H9 (cell line): ENCODE results near the gene TMEM222. TPM values are rescaled to one million over a fixed set of nuclear protein-coding genes. Genes with fewer than 3 reads are reported as not detected.

Source experiments
- DNase-seq: peaks from one replicate; pipeline ENCODE4 v3.0.0-alpha.2; 2017
- H2AFZ ChIP-seq: one replicate; pipeline ENCODE4 v1.6.1; 2013; ENCODE audit warnings: mild to moderate bottlenecking, low read length, control low read depth, moderate library complexity
- H2AK5ac ChIP-seq: 2 replicates; pipeline ENCODE4 v1.6.1; 2013; ENCODE audit warnings: low read length, control low read depth, mixed read lengths; ENCODE audit not compliant: insufficient read length
- H2BK120ac ChIP-seq: one replicate; pipeline ENCODE4 v1.6.1; 2013; ENCODE audit warnings: low read depth, mild to moderate bottlenecking, low read length, control low read depth, inconsistent platforms; ENCODE audit not compliant: poor library complexity, severe bottlenecking
- H2BK12ac ChIP-seq: 2 replicates; pipeline ENCODE4 v1.6.1; 2013; ENCODE audit warnings: low read length, control low read depth, mixed read lengths, low read depth; ENCODE audit not compliant: insufficient read length
- H2BK15ac ChIP-seq: 2 replicates; pipeline ENCODE4 v1.6.1; 2013; ENCODE audit warnings: low read depth, low read length, control low read depth
- H2BK20ac ChIP-seq: one replicate; pipeline ENCODE4 v1.6.1; 2013; ENCODE audit warnings: low read depth, mild to moderate bottlenecking, low read length, control low read depth, inconsistent platforms; ENCODE audit not compliant: poor library complexity, severe bottlenecking
- H2BK5ac ChIP-seq: 2 replicates; pipeline ENCODE4 v1.6.1; 2013; ENCODE audit warnings: low read length, control low read depth, mixed read lengths; ENCODE audit not compliant: insufficient read length
- H3K14ac ChIP-seq: 2 replicates; pipeline ENCODE4 v1.6.1; 2013; ENCODE audit warnings: low read length, control low read depth; ENCODE audit not compliant: insufficient read depth
- H3K18ac ChIP-seq: 2 replicates; pipeline ENCODE4 v1.6.1; 2013; ENCODE audit warnings: low read depth, mild to moderate bottlenecking, mixed read lengths, low read length, control low read depth; ENCODE audit not compliant: insufficient read length
- H3K23ac ChIP-seq: 2 replicates; pipeline ENCODE4 v1.6.1; 2013; ENCODE audit warnings: low read length, control low read depth, mixed read lengths, low read depth; ENCODE audit not compliant: insufficient read length
- H3K23me2 ChIP-seq: 2 replicates; pipeline ENCODE4 v1.6.1; 2013; ENCODE audit warnings: low read depth, mild to moderate bottlenecking, mixed read lengths, low read length, control low read depth; ENCODE audit not compliant: insufficient read length, poor library complexity, severe bottlenecking
- H3K27ac ChIP-seq: 2 replicates; pipeline ENCODE4 v1.5.1; 2013; ENCODE audit warnings: low read length, control low read depth, mixed read lengths, low read depth; ENCODE audit not compliant: insufficient read length
- H3K27me3 ChIP-seq: 2 replicates; pipeline ENCODE4 v1.6.1; 2013; ENCODE audit warnings: low read length, control low read depth, inconsistent platforms; ENCODE audit not compliant: insufficient read depth
- H3K4ac ChIP-seq: 2 replicates; pipeline ENCODE4 v1.6.1; 2013; ENCODE audit warnings: low read depth, mild to moderate bottlenecking, control low read depth, inconsistent platforms, low read length, moderate library complexity
- H3K4me1 ChIP-seq: 2 replicates; pipeline ENCODE4 v1.6.1; 2013; ENCODE audit warnings: low read length, control low read depth, inconsistent platforms; ENCODE audit not compliant: insufficient read depth
- H3K4me2 ChIP-seq: 2 replicates; pipeline ENCODE4 v1.6.1; 2013; ENCODE audit warnings: low read length, control low read depth, mixed read lengths; ENCODE audit not compliant: insufficient read length, insufficient read depth
- H3K56ac ChIP-seq: 2 replicates; pipeline ENCODE4 v1.6.1; 2013; ENCODE audit warnings: low read depth, mild to moderate bottlenecking, mixed read lengths, low read length, control low read depth; ENCODE audit not compliant: insufficient read length
- H3K79me1 ChIP-seq: 2 replicates; pipeline ENCODE4 v1.6.1; 2013; ENCODE audit warnings: low read depth, mild to moderate bottlenecking, moderate library complexity, low read length, control low read depth, inconsistent platforms; ENCODE audit not compliant: insufficient read depth, poor library complexity, severe bottlenecking
- H3K79me2 ChIP-seq: 2 replicates; pipeline ENCODE4 v1.6.1; 2013; ENCODE audit warnings: low read length, control low read depth, inconsistent platforms; ENCODE audit not compliant: insufficient read depth
- H3K9ac ChIP-seq: 2 replicates; pipeline ENCODE4 v1.6.1; 2013; ENCODE audit warnings: low read length, control low read depth, mixed read lengths; ENCODE audit not compliant: insufficient read length; ENCODE audit errors: extremely low read depth
- H3K9me3 ChIP-seq: one replicate; pipeline ENCODE4 v1.6.1; 2013; ENCODE audit warnings: low read depth, low read length, inconsistent platforms; ENCODE audit not compliant: control insufficient read depth
- H3T11ph ChIP-seq: one replicate; pipeline ENCODE4 v1.6.1; 2013; ENCODE audit warnings: mild to moderate bottlenecking, low read length, control low read depth, inconsistent platforms
- H4K20me1 ChIP-seq: one replicate; pipeline ENCODE4 v1.6.1; 2013; ENCODE audit not compliant: control insufficient read depth, insufficient read length, insufficient read depth
- H4K5ac ChIP-seq: 2 replicates; pipeline ENCODE4 v1.6.1; 2013; ENCODE audit warnings: low read depth, mild to moderate bottlenecking, mixed read lengths, low read length, control low read depth; ENCODE audit not compliant: insufficient read length
- H4K8ac ChIP-seq: replicated peaks from 2 replicates; pipeline ENCODE4 v1.6.1; 2013; ENCODE audit warnings: low read length, control low read depth, mixed read lengths, low read depth; ENCODE audit not compliant: insufficient read length
- H4K91ac ChIP-seq: 2 replicates; pipeline ENCODE4 v1.6.1; 2013; ENCODE audit warnings: low read depth, mild to moderate bottlenecking, moderate library complexity, mixed read lengths, low read length, control low read depth; ENCODE audit not compliant: insufficient read length
- H3K27ac Mint-ChIP-seq, 3 experiments: 2 replicates in 2 of 3; 3 replicates in 1 of 3; pipeline ENCODE4 v1.8.0; 2020 to 2021; ENCODE audit warnings: mixed read lengths in 3 of 3, mild to moderate bottlenecking in 1 of 3, moderate library complexity in 1 of 3
- H3K27me3 Mint-ChIP-seq: 2 replicates; pipeline ENCODE4 v1.8.0; 2021; ENCODE audit warnings: low read depth, mild to moderate bottlenecking, moderate library complexity, mixed read lengths
- H3K36me3 Mint-ChIP-seq, 3 experiments: 2 replicates in 2 of 3; 3 replicates in 1 of 3; pipeline ENCODE4 v1.8.0; 2020 to 2021; ENCODE audit warnings: low read depth in 3 of 3, mixed read lengths in 3 of 3; ENCODE audit not compliant: insufficient read depth in 1 of 3
- H3K4me1 Mint-ChIP-seq, 2 experiments: 2 replicates each; pipeline ENCODE4 v1.8.0; 2020; ENCODE audit warnings: mixed read lengths in 2 of 2
- H3K4me3 Mint-ChIP-seq, 2 experiments: 2 replicates in 1 of 2; 3 replicates in 1 of 2; pipeline ENCODE4 v1.8.0; 2020 to 2021; ENCODE audit warnings: mild to moderate bottlenecking in 2 of 2, mixed read lengths in 2 of 2, moderate library complexity in 1 of 2
- H3K9me3 Mint-ChIP-seq, 2 experiments: 2 replicates in 1 of 2; 3 replicates in 1 of 2; pipeline ENCODE4 v1.8.0; 2020; ENCODE audit warnings: mild to moderate bottlenecking in 2 of 2, mixed read lengths in 2 of 2, moderate library complexity in 1 of 2
- WGBS: extraction: QIAGEN DNeasy Blood & Tissue Kit; methylation state at CpG from one replicate; pipeline ENCODE4 v1.1.7; 2013; ENCODE audit warnings: missing lambda C conversion rate, low lambda C conversion rate, mixed read lengths; ENCODE audit not compliant: insufficient read length; ENCODE audit errors: extremely low coverage; 5-methylcytosine and 5-hydroxymethylcytosine counted together
- total RNA-seq: library from RNA; stranded (reverse); gene quantifications from 2 replicates; pipeline ENCODE4 v1.2.1, GENCODE V29; 2021
- TF ChIP-seq, protein P1 (sequence below): fragments of 200-600 bp; sonication (generic); conservative IDR thresholded peaks from 3 replicates; pipeline ENCODE4 v1.8.0; 2021; ENCODE audit warnings: antibody characterized with exemption, mild to moderate bottlenecking

The TMEM222 gene
- total RNA-seq, 1 experiment from 2014 or later, result 36.8 TPM

DNA sequence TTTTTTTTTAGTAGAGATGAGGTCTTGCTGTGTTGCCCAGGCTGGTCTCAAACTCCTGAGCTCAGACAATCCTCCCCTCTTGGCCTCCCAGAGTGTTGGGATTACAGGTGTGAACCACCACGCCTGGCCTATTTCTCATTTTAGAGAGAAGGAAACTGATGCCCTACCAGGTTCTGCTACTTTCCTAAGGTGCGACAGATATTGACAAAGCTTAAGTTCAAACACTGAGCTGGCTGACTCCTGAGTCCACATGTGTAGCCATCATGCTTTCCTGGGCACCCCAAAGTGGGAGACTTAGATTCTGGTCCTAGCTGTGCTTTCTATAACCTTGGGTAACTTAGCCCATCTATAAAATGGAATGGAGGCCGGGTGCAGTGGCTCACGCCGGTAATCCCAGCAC is 5.1 kb upstream of the TMEM222 start:
- H3K4ac ChIP-seq, result no peak overlapping the region
- no peak overlapping the region for H2BK15ac ChIP-seq
- H4K20me1 ChIP-seq, result no peaks in the 10 kb centered on the region
- no peak overlapping the region for H3K9ac ChIP-seq
- H2BK5ac ChIP-seq, result no peak overlapping the region
- H3K14ac ChIP-seq, result no peak overlapping the region
- no peak overlapping the region for H3K18ac ChIP-seq
- H3K36me3 Mint-ChIP-seq, result no peaks in the 10 kb centered on the region
- H3K27ac Mint-ChIP-seq, result no peak overlapping the region
- H3K27me3 Mint-ChIP-seq, result peaks cover 13% of the 10 kb centered on the region
- H2BK20ac ChIP-seq, result no peak overlapping the region
- H2AFZ ChIP-seq, result no peak overlapping the region
- TF ChIP-seq, protein P1, sequence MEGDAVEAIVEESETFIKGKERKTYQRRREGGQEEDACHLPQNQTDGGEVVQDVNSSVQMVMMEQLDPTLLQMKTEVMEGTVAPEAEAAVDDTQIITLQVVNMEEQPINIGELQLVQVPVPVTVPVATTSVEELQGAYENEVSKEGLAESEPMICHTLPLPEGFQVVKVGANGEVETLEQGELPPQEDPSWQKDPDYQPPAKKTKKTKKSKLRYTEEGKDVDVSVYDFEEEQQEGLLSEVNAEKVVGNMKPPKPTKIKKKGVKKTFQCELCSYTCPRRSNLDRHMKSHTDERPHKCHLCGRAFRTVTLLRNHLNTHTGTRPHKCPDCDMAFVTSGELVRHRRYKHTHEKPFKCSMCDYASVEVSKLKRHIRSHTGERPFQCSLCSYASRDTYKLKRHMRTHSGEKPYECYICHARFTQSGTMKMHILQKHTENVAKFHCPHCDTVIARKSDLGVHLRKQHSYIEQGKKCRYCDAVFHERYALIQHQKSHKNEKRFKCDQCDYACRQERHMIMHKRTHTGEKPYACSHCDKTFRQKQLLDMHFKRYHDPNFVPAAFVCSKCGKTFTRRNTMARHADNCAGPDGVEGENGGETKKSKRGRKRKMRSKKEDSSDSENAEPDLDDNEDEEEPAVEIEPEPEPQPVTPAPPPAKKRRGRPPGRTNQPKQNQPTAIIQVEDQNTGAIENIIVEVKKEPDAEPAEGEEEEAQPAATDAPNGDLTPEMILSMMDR, result no peak
- H4K8ac ChIP-seq, result no peak overlapping the region
- DNase-seq, result no peak
- H2BK12ac ChIP-seq, result no peak overlapping the region
- H4K91ac ChIP-seq, result no peak overlapping the region
- no peak overlapping the region for H3K23ac ChIP-seq
- no peak overlapping the region for H3K4me2 ChIP-seq
- no peak overlapping the region for H3T11ph ChIP-seq
- H3K9me3 ChIP-seq, result no peaks in the 10 kb centered on the region
- no peak overlapping the region for H2BK120ac ChIP-seq
- H3K23me2 ChIP-seq, result peaks cover 3% of the 10 kb centered on the region
- no peak overlapping the region for H3K4me3 Mint-ChIP-seq
- H3K79me2 ChIP-seq, result no peaks in the 10 kb centered on the region
- H3K9me3 Mint-ChIP-seq, result no peaks in the 10 kb centered on the region
- no peak overlapping the region for H3K56ac ChIP-seq
- no CpG with 5 or more reads among the region's 5 CpGs for WGBS
- H3K79me1 ChIP-seq, result no peaks in the 10 kb centered on the region
- H3K27ac ChIP-seq, result no peak overlapping the region
- H3K27me3 ChIP-seq, result no peaks in the 10 kb centered on the region; the same call in 1 of the 2 replicates
- H2AK5ac ChIP-seq, result no peak overlapping the region
- no peak overlapping the region for H4K5ac ChIP-seq
- H3K4me1 Mint-ChIP-seq, result peaks cover 4 to 8% of the 10 kb centered on the region in 2 experiments; a peak in 2 of 4 replicates
- no peaks in the 10 kb centered on the region for H3K4me1 ChIP-seq
